Activated B cell treated with CpG ODN at 0.5 μM for 24 hours (primary cell): ENCODE measurements around the gene ZBTB7A. TPM values are rescaled to one million over a fixed set of nuclear protein-coding genes. Genes with fewer than 3 reads are reported as not detected.

Experiments
- ATAC-seq: fragments of 200-7000 bp; cut with Tn5 transposase; one replicate; pipeline ENCODE4 v1.10.0; 2021; ENCODE audit warnings: low read depth, mild to moderate bottlenecking, moderate library complexity
- CTCF ChIA-PET: fragments of 350-600 bp; sonication (Branson Sonifier 250); formaldehyde crosslinking; loops from one replicate; lab custom pipeline; 2021; ENCODE audit warnings: antibody characterized with exemption; lab: Charles Lee
- POLR2A ChIA-PET: fragments of 350-600 bp; sonication (Branson Sonifier 250); formaldehyde crosslinking; loops from one replicate; lab custom pipeline; 2021; ENCODE audit warnings: antibody characterized with exemption; lab: Charles Lee
- DNase-seq: peaks from one replicate; pipeline ENCODE4 v3.0.0; 2022
- H3K27ac Mint-ChIP-seq: one replicate; pipeline ENCODE4 v1.8.0; 2020; ENCODE audit warnings: mixed read lengths
- H3K27me3 Mint-ChIP-seq: one replicate; pipeline ENCODE4 v1.8.0; 2021; ENCODE audit warnings: mixed read lengths
- H3K36me3 Mint-ChIP-seq: one replicate; pipeline ENCODE4 v1.8.0; 2021; ENCODE audit warnings: low read depth, mixed read lengths
- H3K4me1 Mint-ChIP-seq: one replicate; pipeline ENCODE4 v1.8.0; 2021; ENCODE audit warnings: mixed read lengths
- H3K4me3 Mint-ChIP-seq: one replicate; pipeline ENCODE4 v1.8.0; 2020; ENCODE audit warnings: mild to moderate bottlenecking, mixed read lengths
- H3K9me3 Mint-ChIP-seq: one replicate; pipeline ENCODE4 v1.8.0; 2020; ENCODE audit warnings: mixed read lengths
- intact Hi-C: fragments of 100-400 bp; cut with micrococcal nuclease; formaldehyde crosslinking; loops from one replicate; pipeline ENCODE4 v1.15.1; 2024
- total RNA-seq: library from RNA; stranded (reverse); gene quantifications from 2 replicates; pipeline ENCODE4 v1.2.3, GENCODE V29; 2022
- TF ChIP-seq, protein P1 (sequence below): fragments of 200-600 bp; IDR thresholded peaks from one replicate; pipeline ENCODE4 v1.8.0; 2022; ENCODE audit warnings: antibody characterized with exemption, mild to moderate bottlenecking

The ZBTB7A gene
- total RNA-seq, 1 donor from 2014 or later: 49.2 TPM

- Mint-ChIP-seq H3K4me3 (no peak overlapping the region), H3K27me3 (no peaks in the 10 kb centered on the region), H3K36me3 (no peaks in the 10 kb centered on the region), H3K27ac (no peak overlapping the region), H3K4me1 (peaks cover 7% of the 10 kb centered on the region), H3K9me3 (no peaks in the 10 kb centered on the region)
- TF ChIP-seq, protein P1, sequence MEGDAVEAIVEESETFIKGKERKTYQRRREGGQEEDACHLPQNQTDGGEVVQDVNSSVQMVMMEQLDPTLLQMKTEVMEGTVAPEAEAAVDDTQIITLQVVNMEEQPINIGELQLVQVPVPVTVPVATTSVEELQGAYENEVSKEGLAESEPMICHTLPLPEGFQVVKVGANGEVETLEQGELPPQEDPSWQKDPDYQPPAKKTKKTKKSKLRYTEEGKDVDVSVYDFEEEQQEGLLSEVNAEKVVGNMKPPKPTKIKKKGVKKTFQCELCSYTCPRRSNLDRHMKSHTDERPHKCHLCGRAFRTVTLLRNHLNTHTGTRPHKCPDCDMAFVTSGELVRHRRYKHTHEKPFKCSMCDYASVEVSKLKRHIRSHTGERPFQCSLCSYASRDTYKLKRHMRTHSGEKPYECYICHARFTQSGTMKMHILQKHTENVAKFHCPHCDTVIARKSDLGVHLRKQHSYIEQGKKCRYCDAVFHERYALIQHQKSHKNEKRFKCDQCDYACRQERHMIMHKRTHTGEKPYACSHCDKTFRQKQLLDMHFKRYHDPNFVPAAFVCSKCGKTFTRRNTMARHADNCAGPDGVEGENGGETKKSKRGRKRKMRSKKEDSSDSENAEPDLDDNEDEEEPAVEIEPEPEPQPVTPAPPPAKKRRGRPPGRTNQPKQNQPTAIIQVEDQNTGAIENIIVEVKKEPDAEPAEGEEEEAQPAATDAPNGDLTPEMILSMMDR: no peak
- ChIA-PET POLR2A (interaction anchor here (0.6 kb wide), 1 partner anchor 163 kb away, joined by 9 read pairs; no protein-coding TSS in a partner anchor), CTCF (interaction anchor here (2.1 kb wide), 1 partner anchor 144 kb away, joined by 5 read pairs; no protein-coding TSS in a partner anchor)
- no peak for ATAC-seq
- intact Hi-C loops: no loop called here
- no peak for DNase-seq
Observed at GRCh38 chr19:3995607-3996006, 71.1 kb downstream of the ZBTB7A start.

Other genes with a start within 250 kb of the ZBTB7A start
- gene ZFR2, start 197.9 kb downstream of the ZBTB7A start, total RNA-seq: 0.31 and 0.34 TPM in 2 replicates
- gene ATCAY, start 186.2 kb downstream of the ZBTB7A start, total RNA-seq: not detected in 2 replicates
- not detected in 2 replicates for gene NMRK2, start 133.8 kb downstream of the ZBTB7A start, total RNA-seq
- gene DAPK3, start 95.8 kb downstream of the ZBTB7A start, total RNA-seq: 37.5 and 42.2 TPM in 2 replicates
- gene EEF2, start 81.4 kb downstream of the ZBTB7A start, total RNA-seq: 2,958 and 3,229 TPM in 2 replicates
- 36.4 and 37.2 TPM in 2 replicates for gene PIAS4, start 59.2 kb downstream of the ZBTB7A start, total RNA-seq
- 126 TPM in 2 replicates for gene MAP2K2, start 57.2 kb upstream of the ZBTB7A start, total RNA-seq
- gene CREB3L3, start 86.7 kb upstream of the ZBTB7A start, total RNA-seq: not detected in 2 replicates
- 34.1 and 36.8 TPM in 2 replicates for gene SIRT6, start 115.7 kb upstream of the ZBTB7A start, total RNA-seq
- gene ANKRD24, start 115.8 kb upstream of the ZBTB7A start, total RNA-seq: 0.42 and 0.49 TPM in 2 replicates
- gene EBI3, start 162.6 kb upstream of the ZBTB7A start, total RNA-seq: 177 and 186 TPM in 2 replicates
- gene YJU2, start 180.2 kb upstream of the ZBTB7A start, total RNA-seq: 40.7 and 43.0 TPM in 2 replicates
- not detected in 2 replicates for gene SHD, start 212.4 kb upstream of the ZBTB7A start, total RNA-seq
- gene TMIGD2, start 235.5 kb upstream of the ZBTB7A start, total RNA-seq: not detected in 2 replicates
- 1.4 and 2.6 TPM in 2 replicates for gene FSD1, start 237.7 kb upstream of the ZBTB7A start, total RNA-seq